HEK293T (cell line): Measurements from ENCODE around the gene FRMD5.

Experiments
- ARNT ChIP-seq: fragments of 450-650 bp; IDR thresholded peaks from 2 replicates; pipeline ENCODE4 v1.6.1; 2017; ENCODE audit warnings: mild to moderate bottlenecking
- BHLHE40 ChIP-seq: fragments of 450-650 bp; IDR thresholded peaks from 2 replicates; pipeline ENCODE4 v1.6.1; 2016; ENCODE audit warnings: mild to moderate bottlenecking, moderate library complexity, borderline replicate concordance
- FOXK2 ChIP-seq: fragments of 450-650 bp; IDR thresholded peaks from 2 replicates; pipeline ENCODE4 v1.6.1; 2016; ENCODE audit warnings: mild to moderate bottlenecking
- FOXM1 ChIP-seq: fragments of 450-650 bp; IDR thresholded peaks from 2 replicates; pipeline ENCODE4 v1.6.1; 2017; ENCODE audit warnings: mild to moderate bottlenecking, borderline replicate concordance
- HDGF ChIP-seq: fragments of 450-650 bp; IDR thresholded peaks from 2 replicates; pipeline ENCODE4 v1.6.1; 2017; ENCODE audit warnings: antibody characterized with exemption, borderline replicate concordance
- SP1 ChIP-seq: fragments of 450-650 bp; IDR thresholded peaks from 2 replicates; pipeline ENCODE4 v1.6.1; 2017
- SUZ12 ChIP-seq: fragments of 450-650 bp; IDR thresholded peaks from 2 replicates; pipeline ENCODE4 v1.6.1; 2016; ENCODE audit warnings: mild to moderate bottlenecking
- TARDBP ChIP-seq: fragments of 450-650 bp; IDR thresholded peaks from 2 replicates; pipeline ENCODE4 v1.6.1; 2016

- TF ChIP-seq TARDBP (no peak), FOXK2 (no peak), FOXM1 (no peak), SUZ12 (no peak), SP1 (no peak), ARNT (no peak), HDGF (no peak), BHLHE40 (no peak)
These were observed 323.2 kb downstream of the FRMD5 start for GRCh38 chr15:43871835-43872234.
